ENCODE measurements around the gene EPHB1. TPM values are rescaled to one million over a fixed set of nuclear protein-coding genes. Genes with fewer than 3 reads are reported as not detected.

EPHB1 gene
- total RNA-seq, 1 experiment from 2014 or later = 0.86 TPM

DNA sequence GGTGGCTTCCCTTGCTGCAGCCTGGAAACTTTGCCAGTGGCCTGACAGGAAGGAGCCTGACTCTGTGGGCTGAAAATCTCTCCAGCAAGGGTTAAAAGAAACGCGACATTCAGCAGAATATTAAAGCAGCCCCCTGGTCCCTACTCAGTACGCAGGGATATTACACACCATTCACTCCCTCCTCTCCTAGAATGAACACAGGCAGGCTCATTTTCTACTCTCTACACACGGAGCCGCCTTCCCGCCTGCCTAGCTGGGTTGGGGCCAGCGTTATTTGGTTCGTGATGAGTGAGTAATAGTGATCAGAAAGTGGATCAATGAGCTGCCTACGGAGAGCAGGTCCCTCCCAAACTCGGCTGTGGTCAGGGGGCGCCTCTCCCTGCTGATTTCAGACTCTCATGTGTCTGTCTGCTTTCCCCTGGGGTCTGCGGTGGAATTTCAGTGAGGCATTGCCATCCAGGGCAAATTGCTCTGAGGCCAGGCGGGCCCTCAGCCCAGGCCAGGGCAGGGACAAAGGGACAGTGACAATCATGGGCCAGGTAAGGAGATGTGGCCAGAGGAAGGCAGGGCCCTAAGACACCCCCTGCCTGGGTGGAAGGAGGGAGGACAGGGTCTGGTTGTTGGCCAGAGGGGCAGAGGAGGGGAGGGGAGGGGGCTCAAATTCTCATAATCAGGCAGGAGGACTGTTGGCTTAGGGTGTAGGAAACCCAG is 2.8 kb downstream of the EPHB1 start:
- DNase-seq (ENCODE audit: low read depth, low spot score) = no peak
- CTCF ChIA-PET = no interaction called here
- intact Hi-C loops (cut with micrococcal nuclease) = no loop called here

More for the DNA sequence above, 2.8 kb downstream of the EPHB1 start:
- H3K9ac ChIP-seq (ENCODE audit: low read length) = no peak overlapping the region
- no peaks in the 10 kb centered on the region for H3K4me1 ChIP-seq (ENCODE audit: control insufficient read depth in 1 of 2, insufficient read depth in 2 of 2, low read length in 2 of 2)
- no peaks in the 10 kb centered on the region for H3K36me3 ChIP-seq (ENCODE audit: control insufficient read depth in 1 of 2, insufficient read depth in 2 of 2, low read length in 2 of 2)
- H3K79me2 ChIP-seq (ENCODE audit: insufficient read depth, low read length) = no peaks in the 10 kb centered on the region
- no peak for ATAC-seq
- POLR2A ChIA-PET = no interaction called here
- no peak overlapping the region for H3K4me2 ChIP-seq (ENCODE audit: low read length)
- TF ChIP-seq RAD21 (IDR thresholded peaks at IDR 0.05; ENCODE audit: low read depth) = no peak
- TF ChIP-seq ZNF274 (IDR thresholded peaks at IDR 0.05; ENCODE audit: low read depth, low read length) = no peak
- no peak for TF ChIP-seq EGR1 (IDR thresholded peaks at IDR 0.05; ENCODE audit: low read depth)
- TF ChIP-seq REST (IDR thresholded peaks at IDR 0.05; ENCODE audit: low read depth) = no peak
- TF ChIP-seq CEBPB (IDR thresholded peaks at IDR 0.05; ENCODE audit: low read depth) = no peak
- TF ChIP-seq EZH2 (IDR thresholded peaks at IDR 0.05) = no peak
- no peak for TF ChIP-seq FOSL1 (IDR thresholded peaks at IDR 0.05; ENCODE audit: low read depth)
- no peak for TF ChIP-seq ELF1 (IDR thresholded peaks at IDR 0.05; ENCODE audit: borderline replicate concordance, low read depth)
- TF ChIP-seq, protein P1, sequence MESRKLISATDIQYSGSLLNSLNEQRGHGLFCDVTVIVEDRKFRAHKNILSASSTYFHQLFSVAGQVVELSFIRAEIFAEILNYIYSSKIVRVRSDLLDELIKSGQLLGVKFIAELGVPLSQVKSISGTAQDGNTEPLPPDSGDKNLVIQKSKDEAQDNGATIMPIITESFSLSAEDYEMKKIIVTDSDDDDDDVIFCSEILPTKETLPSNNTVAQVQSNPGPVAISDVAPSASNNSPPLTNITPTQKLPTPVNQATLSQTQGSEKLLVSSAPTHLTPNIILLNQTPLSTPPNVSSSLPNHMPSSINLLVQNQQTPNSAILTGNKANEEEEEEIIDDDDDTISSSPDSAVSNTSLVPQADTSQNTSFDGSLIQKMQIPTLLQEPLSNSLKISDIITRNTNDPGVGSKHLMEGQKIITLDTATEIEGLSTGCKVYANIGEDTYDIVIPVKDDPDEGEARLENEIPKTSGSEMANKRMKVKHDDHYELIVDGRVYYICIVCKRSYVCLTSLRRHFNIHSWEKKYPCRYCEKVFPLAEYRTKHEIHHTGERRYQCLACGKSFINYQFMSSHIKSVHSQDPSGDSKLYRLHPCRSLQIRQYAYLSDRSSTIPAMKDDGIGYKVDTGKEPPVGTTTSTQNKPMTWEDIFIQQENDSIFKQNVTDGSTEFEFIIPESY (IDR thresholded peaks at IDR 0.05; ENCODE audit: extremely low read depth, insufficient replicate concordance, low read length) = no peak
- no peak for TF ChIP-seq EZH2phosphoT487 (IDR thresholded peaks at IDR 0.05; ENCODE audit: borderline replicate concordance)
- TF ChIP-seq CBX3 (IDR thresholded peaks at IDR 0.05; ENCODE audit: low read depth) = no peak
- no peak for TF ChIP-seq YY1 (IDR thresholded peaks at IDR 0.05; ENCODE audit: extremely low read depth, insufficient replicate concordance, low read depth, low read length)
- TF ChIP-seq ZFX (IDR thresholded peaks at IDR 0.05) = no peak
- no peak for TF ChIP-seq POLR2AphosphoS5 (IDR thresholded peaks at IDR 0.05; ENCODE audit: low read depth, low read length)
- no peak for TF ChIP-seq ATF3 (IDR thresholded peaks at IDR 0.05)
- TF ChIP-seq, protein P2, sequence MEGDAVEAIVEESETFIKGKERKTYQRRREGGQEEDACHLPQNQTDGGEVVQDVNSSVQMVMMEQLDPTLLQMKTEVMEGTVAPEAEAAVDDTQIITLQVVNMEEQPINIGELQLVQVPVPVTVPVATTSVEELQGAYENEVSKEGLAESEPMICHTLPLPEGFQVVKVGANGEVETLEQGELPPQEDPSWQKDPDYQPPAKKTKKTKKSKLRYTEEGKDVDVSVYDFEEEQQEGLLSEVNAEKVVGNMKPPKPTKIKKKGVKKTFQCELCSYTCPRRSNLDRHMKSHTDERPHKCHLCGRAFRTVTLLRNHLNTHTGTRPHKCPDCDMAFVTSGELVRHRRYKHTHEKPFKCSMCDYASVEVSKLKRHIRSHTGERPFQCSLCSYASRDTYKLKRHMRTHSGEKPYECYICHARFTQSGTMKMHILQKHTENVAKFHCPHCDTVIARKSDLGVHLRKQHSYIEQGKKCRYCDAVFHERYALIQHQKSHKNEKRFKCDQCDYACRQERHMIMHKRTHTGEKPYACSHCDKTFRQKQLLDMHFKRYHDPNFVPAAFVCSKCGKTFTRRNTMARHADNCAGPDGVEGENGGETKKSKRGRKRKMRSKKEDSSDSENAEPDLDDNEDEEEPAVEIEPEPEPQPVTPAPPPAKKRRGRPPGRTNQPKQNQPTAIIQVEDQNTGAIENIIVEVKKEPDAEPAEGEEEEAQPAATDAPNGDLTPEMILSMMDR (IDR thresholded peaks at IDR 0.05 in 2 of 3, conservative IDR thresholded peaks at IDR 0.05 in 1 of 3; ENCODE audit: borderline replicate concordance in 1 of 3, insufficient read depth in 1 of 3, low read depth in 2 of 3, low read length in 2 of 3) = no peak
- no peak for TF ChIP-seq JUND (IDR thresholded peaks at IDR 0.05)
- no peak for TF ChIP-seq TCF7L2 (IDR thresholded peaks at IDR 0.05; ENCODE audit: borderline replicate concordance, extremely low read depth, insufficient read depth, insufficient read length)
- TF ChIP-seq SP1 (IDR thresholded peaks at IDR 0.05; ENCODE audit: low read depth) = no peak
- no peak for TF ChIP-seq MAX (IDR thresholded peaks at IDR 0.05)
- no peak overlapping the region for H3K4me3 ChIP-seq (replicated peaks in 1 of 2; ENCODE audit: low read depth in 1 of 2, low read length in 2 of 2)
- H3K27me3 ChIP-seq (ENCODE audit: insufficient read depth, low read length) = peaks cover 46% of the 10 kb centered on the region
- no peaks in the 10 kb centered on the region for H3K9me3 ChIP-seq (ENCODE audit: control insufficient read depth in 1 of 2, insufficient read depth in 1 of 2, low read depth in 1 of 2, low read length in 2 of 2)
- no peak overlapping the region for H2AFZ ChIP-seq (ENCODE audit: low read depth, low read length, poor library complexity, severe bottlenecking)
- RAD21 ChIA-PET (ENCODE audit: low non-redundant PET in 1 of 2, low total read pairs in 2 of 2, uncharacterized antibody in 2 of 2, unreplicated experiment in 2 of 2) = no interaction called here
- H4K20me1 ChIP-seq (ENCODE audit: insufficient read depth) = no peaks in the 10 kb centered on the region
- no peak overlapping the region for H3K27ac ChIP-seq (ENCODE audit: low read depth, low read length)
- no TSS peak for BruUV-seq (replicated peaks)
- H3K9me2 ChIP-seq (ENCODE audit: insufficient read depth) = no peaks in the 10 kb centered on the region

Measured in HCT116 (cell line).